K562 (cell line): ENCODE data around the gene FGR. TPM values are rescaled to one million over a fixed set of nuclear protein-coding genes. Genes with fewer than 3 reads are reported as not detected.

Experiments used
- ATAC-seq: fragments of 200-7000 bp; cut with Tn5 transposase; 3 replicates; pipeline ENCODE4 v1.9.1; 2020; ENCODE audit warnings: moderate library complexity
- BruUV-seq: library from RNA; stranded (reverse); fragments of 400-500 nt; replicated peaks from 2 replicates; lab custom pipeline; 2021; lab: Mats Ljungman, UMichigan
- CTCF ChIA-PET: fragments of 300-600 bp; formaldehyde crosslinking; extraction: SDS; loops from one replicate; lab custom pipeline; 2021; ENCODE audit warnings: low intra/inter-chr PET ratio; lab: Yijun Ruan, JAX
- POLR2A ChIA-PET: fragments of 300-600, 350-650 bp; sonication (Branson Sonifier 250); formaldehyde crosslinking; extraction: SDS; loops from one replicate; lab custom pipeline; 2021; ENCODE audit warnings: antibody characterized with exemption, inconsistent platforms; lab: Yijun Ruan, JAX
- DNase-seq, 4 experiments: peaks; one replicate each; pipeline versions ENCODE4 v3.0.0 to v3.0.0-alpha.2; 2011 to 2018; ENCODE audit warnings: low spot score in 3 of 4, mixed read lengths in 3 of 4; ENCODE audit errors: extremely low read depth in 1 of 4
- FAIRE-seq: peaks from 2 replicates; lab custom pipeline; 2011; peaks lifted over from hg19 to GRCh38; lab: Jason Lieb, UNC
- H2AFZ ChIP-seq: 2 replicates; pipeline ENCODE4 v1.6.0; 2011; ENCODE audit warnings: low read depth, low read length, control low read depth, inconsistent platforms
- H3K27ac ChIP-seq: fragments of 200-600 bp; 3 replicates; pipeline ENCODE4 v1.8.0; 2011; ENCODE audit warnings: low read depth, mild to moderate bottlenecking, control low read depth, inconsistent platforms, low read length, moderate library complexity, mixed read lengths; ENCODE audit errors: extremely low read depth
- H3K27me3 ChIP-seq, 2 experiments: fragments of 300-600 bp in 1 of 2; 2 replicates in 1 of 2; 3 replicates in 1 of 2; pipeline versions ENCODE4 v1.6.0 to v1.8.0; 2011; ENCODE audit warnings: inconsistent platforms in 2 of 2, low read length in 2 of 2, mild to moderate bottlenecking in 1 of 2, mixed read lengths in 1 of 2, moderate library complexity in 1 of 2; ENCODE audit not compliant: control insufficient read depth in 2 of 2, insufficient read depth in 2 of 2
- H3K36me3 ChIP-seq: fragments of 300-600 bp; 3 replicates; pipeline ENCODE4 v1.8.0; 2011; ENCODE audit warnings: mild to moderate bottlenecking, low read length, inconsistent platforms; ENCODE audit not compliant: control insufficient read depth, insufficient read depth
- H3K4me1 ChIP-seq, 2 experiments: fragments of 200-600 bp in 1 of 2; replicated peaks in 1 of 2; 2 replicates in 1 of 2; 3 replicates in 1 of 2; pipeline versions ENCODE4 v1.5.1 to v1.8.0; 2011; ENCODE audit warnings: inconsistent platforms in 2 of 2, low read length in 2 of 2, mild to moderate bottlenecking in 1 of 2, mixed read lengths in 1 of 2, moderate library complexity in 1 of 2; ENCODE audit not compliant: control insufficient read depth in 2 of 2, insufficient read depth in 2 of 2
- H3K4me2 ChIP-seq: 2 replicates; pipeline ENCODE4 v1.6.1; 2011; ENCODE audit warnings: low read length, control low read depth, inconsistent platforms, mixed read lengths; ENCODE audit not compliant: insufficient read depth
- H3K4me3 ChIP-seq: fragments of 200-600 bp; sonication (generic), shearing (Covaris generic); 2 replicates; pipeline ENCODE4 v1.5.1; 2016; ENCODE audit warnings: control low read depth, inconsistent platforms
- H3K79me2 ChIP-seq: fragments of 200-600 bp; 3 replicates; pipeline ENCODE4 v1.8.0; 2011; ENCODE audit warnings: low read length, inconsistent platforms; ENCODE audit not compliant: control insufficient read depth, insufficient read depth
- H3K9ac ChIP-seq, 2 experiments: 2 replicates each; pipeline versions ENCODE4 v1.6.0 to v1.6.1; 2011; ENCODE audit warnings: low read depth in 2 of 2, low read length in 2 of 2, control low read depth in 1 of 2, inconsistent platforms in 1 of 2, mild to moderate bottlenecking in 1 of 2, mixed read lengths in 1 of 2; ENCODE audit not compliant: insufficient read depth in 1 of 2
- H3K9me1 ChIP-seq: one replicate; pipeline ENCODE4 v1.6.0; 2011; ENCODE audit warnings: inconsistent platforms, mild to moderate bottlenecking, low read length, moderate library complexity; ENCODE audit not compliant: control insufficient read depth, insufficient read depth
- H3K9me3 ChIP-seq: replicated peaks from 2 replicates; pipeline ENCODE4 v1.5.1; 2011; ENCODE audit warnings: low read depth, low read length, inconsistent platforms; ENCODE audit not compliant: control insufficient read depth, insufficient read depth
- H4K20me1 ChIP-seq: replicated peaks from 2 replicates; pipeline ENCODE4 v1.6.1; 2011; ENCODE audit warnings: low read length, inconsistent platforms, mixed read lengths; ENCODE audit not compliant: control insufficient read depth, insufficient read depth
- BHLHE40 ChIP-seq: IDR thresholded peaks from 2 replicates; pipeline ENCODE4 v1.6.1; 2011; ENCODE audit warnings: low read length, improper control_type of control experiment
- CHCHD3 ChIP-seq: fragments of 250-450 bp; sonication (Bioruptor Pico); IDR thresholded peaks from 2 replicates; pipeline ENCODE4 v2.1.2; 2022; ENCODE audit warnings: mild to moderate bottlenecking
- IRF9 ChIP-seq: fragments of 450-650 bp; IDR thresholded peaks from 2 replicates; pipeline ENCODE4 v1.6.1; 2016; ENCODE audit warnings: missing biosample characterization, missing genetic modification characterization
- NBN ChIP-seq: fragments of 450-650 bp; IDR thresholded peaks from 2 replicates; pipeline ENCODE4 v1.6.1; 2016; ENCODE audit warnings: low read depth, mild to moderate bottlenecking
- PPARD ChIP-seq: fragments of 250-450 bp; sonication (Bioruptor Pico); IDR thresholded peaks from 2 replicates; pipeline ENCODE4 v1.8.0; 2022; ENCODE audit warnings: inconsistent platforms, mild to moderate bottlenecking, moderate library complexity
- RAD51 ChIP-seq: fragments of 450-650 bp; IDR thresholded peaks from 2 replicates; pipeline ENCODE4 v1.7.1; 2016; ENCODE audit warnings: low read depth, mild to moderate bottlenecking, borderline replicate concordance
- RHOXF2B ChIP-seq: fragments of 250-450 bp; sonication (Bioruptor Pico); conservative IDR thresholded peaks from 2 replicates; pipeline ENCODE4 v1.5.1; 2021
- SIRT6 ChIP-seq: IDR thresholded peaks from one replicate; pipeline ENCODE4 v1.6.1; 2012; ENCODE audit warnings: low read depth, mild to moderate bottlenecking, control low read depth, inconsistent platforms, low read length, moderate library complexity
- TGIF2 ChIP-seq: sonication (generic); formaldehyde crosslinking; IDR thresholded peaks from 2 replicates; pipeline ENCODE4 v1.8.1; 2022; ENCODE audit warnings: mild to moderate bottlenecking, missing genetic modification reagents, moderate library complexity
- ZFP30 ChIP-seq: fragments of 250-450 bp; sonication (Bioruptor Pico); IDR thresholded peaks from 2 replicates; pipeline ENCODE4 v1.8.0; 2022; ENCODE audit warnings: moderate library complexity, mild to moderate bottlenecking, inconsistent platforms, borderline replicate concordance
- ZNF140 ChIP-seq: fragments of 250-450 bp; sonication (Bioruptor Pico); IDR thresholded peaks from 2 replicates; pipeline ENCODE4 v1.8.0; 2021; ENCODE audit warnings: moderate library complexity, mild to moderate bottlenecking, inconsistent platforms
- ZNF274 ChIP-seq: IDR thresholded peaks from 2 replicates; pipeline ENCODE4 v1.6.1; 2011; ENCODE audit warnings: low read depth, mild to moderate bottlenecking, low read length, moderate library complexity, borderline replicate concordance
- WGBS: fragments of 100-300 bp; shearing (Covaris generic); methylation state at CpG from one replicate; pipeline ENCODE4 v1.1.6; 2016; ENCODE audit warnings: low coverage, mixed read lengths; ENCODE audit not compliant: insufficient coverage; ENCODE audit errors: missing lambda C conversion rate; 5-methylcytosine and 5-hydroxymethylcytosine counted together
- in situ Hi-C: fragments of 300-500 bp; cut with MboI; formaldehyde crosslinking; loops from 4 replicates; pipeline ENCODE4 v1.15.0; 2018; ENCODE audit warnings: inconsistent platforms, mixed read lengths
- intact Hi-C: fragments of 100-400 bp; cut with micrococcal nuclease; formaldehyde crosslinking; loops from 2 replicates; pipeline ENCODE4 v1.14.2; 2022
- polyA plus RNA-seq, 8 experiments: library from polyadenylated mRNA; depleted of rRNA in 4 of 8; stranded (reverse) in 5 of 8; unstranded in 3 of 8; fragments of >200 nt; fragmentation: Nextera tagmentation in 2 of 8; fragmentation: Illumina TruSeq in 1 of 8; extraction: Ambion mirVana in 2 of 8; extraction: Trizol in 1 of 8; gene quantifications; 2 replicates each; pipeline versions ENCODE4 v1.2.1 to v1.2.3, GENCODE V29; 2011 to 2014; ENCODE audit warnings: inconsistent platforms in 1 of 8, missing spikeins in 1 of 8
- total RNA-seq, 7 experiments: library from RNA; depleted of rRNA in 6 of 7; stranded (reverse); fragments of >200 nt in 6 of 7; fragmentation: Illumina TruSeq in 2 of 7; extraction: Trizol in 2 of 7; gene quantifications; 2 replicates each; pipeline versions ENCODE4 v1.2.1 to v1.2.3, GENCODE V29; 2011 to 2021; ENCODE audit warnings: low replicate concordance in 1 of 7
- TF ChIP-seq, protein P1 (sequence below): fragments of 450-650 bp; IDR thresholded peaks from 2 replicates; pipeline ENCODE4 v1.6.1; 2018; ENCODE audit warnings: mild to moderate bottlenecking, low read depth; ENCODE audit not compliant: partially characterized antibody

Gene FGR
- total and polyA plus RNA-seq, 9 of the 15 experiments (the other 6 are each of a cell fraction or from before 2014, with no cell fraction given), result 0.04 to 0.11 TPM; not detected in 7

GRCh38 chr1:27627061-27627460 lies 7.9 kb downstream of the FGR start:
- CTCF ChIA-PET, result no interaction called here
- H3K4me1 ChIP-seq, result peaks cover 5 to 13% of the 10 kb centered on the region in 2 experiments; a peak in 4 of 5 replicates
- POLR2A ChIA-PET, result interaction anchor here (0.7 to 2.1 kb wide), 2 partner anchors 10 to 567 kb away, joined by 3 to 6 read pairs; no protein-coding TSS in a partner anchor

More at GRCh38 chr1:27627061-27627460, 7.9 kb downstream of the FGR start:
- Histone ChIP-seq H2AFZ (no peak overlapping the region), H3K36me3 (no peaks in the 10 kb centered on the region)
- FAIRE-seq, result no peak
- no peak for TF ChIP-seq CHCHD3
- no peak for TF ChIP-seq NBN
- no peak for TF ChIP-seq SIRT6
- TF ChIP-seq, protein P1, sequence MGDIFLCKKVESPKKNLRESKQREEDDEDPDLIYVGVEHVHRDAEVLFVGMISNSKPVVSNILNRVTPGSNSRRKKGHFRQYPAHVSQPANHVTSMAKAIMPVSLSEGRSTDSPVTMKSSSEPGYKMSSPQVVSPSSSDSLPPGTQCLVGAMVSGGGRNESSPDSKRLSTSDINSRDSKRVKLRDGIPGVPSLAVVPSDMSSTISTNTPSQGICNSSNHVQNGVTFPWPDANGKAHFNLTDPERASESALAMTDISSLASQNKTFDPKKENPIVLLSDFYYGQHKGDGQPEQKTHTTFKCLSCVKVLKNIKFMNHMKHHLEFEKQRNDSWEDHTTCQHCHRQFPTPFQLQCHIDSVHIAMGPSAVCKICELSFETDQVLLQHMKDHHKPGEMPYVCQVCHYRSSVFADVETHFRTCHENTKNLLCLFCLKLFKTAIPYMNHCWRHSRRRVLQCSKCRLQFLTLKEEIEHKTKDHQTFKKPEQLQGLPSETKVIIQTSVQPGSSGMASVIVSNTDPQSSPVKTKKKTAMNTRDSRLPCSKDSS, result no peak
- no peak for TF ChIP-seq PPARD (CRISPR knock-in tag)
- no peak for TF ChIP-seq ZNF140 (CRISPR knock-in tag)
- TF ChIP-seq IRF9 (tag), result no peak
- no peak for TF ChIP-seq RHOXF2B (CRISPR knock-in tag)
- TF ChIP-seq BHLHE40, result no peak
- no peak for TF ChIP-seq TGIF2 (CRISPR knock-in tag)
- TF ChIP-seq ZFP30, result no peak
- TF ChIP-seq RAD51, result no peak
- no peak for TF ChIP-seq ZNF274
- TF ChIP-seq, all 486 proteins: peak for 0
- Histone ChIP-seq H3K4me3 (no peak overlapping the region), H3K9ac (no peak overlapping the region), H3K4me2 (no peak overlapping the region), H4K20me1 (no peaks in the 10 kb centered on the region), H3K27ac (no peak overlapping the region), H3K79me2 (no peaks in the 10 kb centered on the region), H3K9me1 (no peaks in the 10 kb centered on the region), H3K27me3 (peaks cover 2 to 11% of the 10 kb centered on the region in 2 experiments; a peak in 2 of 5 replicates), H3K9me3 (no peaks in the 10 kb centered on the region)
- ATAC-seq (no peak), DNase-seq (no peak)
- WGBS, result 25% methylated on average over 5 of the region's 5 CpGs
- intact Hi-C loops (no loop called here), in situ Hi-C loops (no loop called here)
- no TSS peak for BruUV-seq
